GM12878 (cell line): ENCODE measurements around the gene SLC44A4.

Source experiments
- EZH2 ChIP-seq: IDR thresholded peaks from 2 replicates; pipeline ENCODE4 v1.6.1; 2012; ENCODE audit warnings: low read depth, mild to moderate bottlenecking, control low read depth, inconsistent platforms, low read length, borderline replicate concordance; ENCODE audit not compliant: control insufficient read depth
- HCFC1 ChIP-seq: fragments of 150-350 bp; IDR thresholded peaks from 2 replicates; pipeline ENCODE4 v1.6.1; 2014; ENCODE audit warnings: low read length
- HDAC6 ChIP-seq: fragments of 200-600 bp; sonication (generic); IDR thresholded peaks from one replicate; pipeline ENCODE4 v1.8.0; 2017; ENCODE audit warnings: antibody characterized with exemption; ENCODE audit not compliant: unreplicated experiment
- NBN ChIP-seq: fragments of 450-650 bp; IDR thresholded peaks from 2 replicates; pipeline ENCODE4 v1.6.1; 2016
- NRF1 ChIP-seq: conservative IDR thresholded peaks from 2 replicates; pipeline ENCODE4 v1.6.1; 2011; ENCODE audit warnings: mild to moderate bottlenecking, low read depth, low read length, improper control_type of control experiment
- POLR2AphosphoS2 ChIP-seq: IDR thresholded peaks from 2 replicates; pipeline ENCODE4 v1.6.1; 2011; ENCODE audit warnings: low read depth, mild to moderate bottlenecking, low read length, improper control_type of control experiment, moderate library complexity
- POLR2AphosphoS5 ChIP-seq: IDR thresholded peaks from 2 replicates; pipeline ENCODE4 v1.6.1; 2011; ENCODE audit warnings: mild to moderate bottlenecking, low read length, inconsistent platforms
- SP1 ChIP-seq: IDR thresholded peaks from one replicate; pipeline ENCODE4 v1.6.1; 2011; ENCODE audit warnings: low read depth, low read length
- SUPT20H ChIP-seq: IDR thresholded peaks from 2 replicates; pipeline ENCODE4 v1.6.1; 2011; ENCODE audit warnings: low read depth, mild to moderate bottlenecking, low read length, moderate library complexity, borderline replicate concordance; ENCODE audit not compliant: control insufficient read depth
- ZNF207 ChIP-seq: fragments of 450-650 bp; IDR thresholded peaks from 2 replicates; pipeline ENCODE4 v1.6.1; 2014; ENCODE audit warnings: antibody characterized with exemption, mild to moderate bottlenecking, borderline replicate concordance
- ZNF274 ChIP-seq: IDR thresholded peaks from one replicate; pipeline ENCODE4 v1.8.0; 2011; ENCODE audit not compliant: insufficient read length, insufficient read depth
- TF ChIP-seq, protein P1 (sequence below): IDR thresholded peaks from 2 replicates; pipeline ENCODE4 v1.6.1; 2012; ENCODE audit warnings: low read depth, low read length, improper control_type of control experiment
- TF ChIP-seq, protein P2 (sequence below), 3 experiments: IDR thresholded peaks in 2 of 3; conservative IDR thresholded peaks in 1 of 3; 2 replicates each; pipeline ENCODE4 v1.5.1; 2011; ENCODE audit warnings: low read depth in 3 of 3, low read length in 3 of 3, mild to moderate bottlenecking in 3 of 3, control low read depth in 2 of 3, moderate library complexity in 2 of 3, inconsistent platforms in 1 of 3, mixed read lengths in 1 of 3; ENCODE audit not compliant: control insufficient read depth in 2 of 3, insufficient read depth in 1 of 3; ENCODE audit errors: extremely low read depth in 1 of 3

- TF ChIP-seq NBN (peak; percentile 47; the same call in 1 of the 2 replicates), NRF1 (no peak), HDAC6 (no peak), HCFC1 (no peak; the same call in 1 of the 2 replicates), EZH2 (no peak), ZNF274 (no peak), ZNF207 (no peak; the same call in 1 of the 2 replicates), POLR2AphosphoS2 (0 out of 2 replicates have a peak, but pooled peaks have one; percentile 75), SUPT20H (no peak), SP1 (no peak), POLR2AphosphoS5 (peak; percentile 83)
- TF ChIP-seq, protein P1, sequence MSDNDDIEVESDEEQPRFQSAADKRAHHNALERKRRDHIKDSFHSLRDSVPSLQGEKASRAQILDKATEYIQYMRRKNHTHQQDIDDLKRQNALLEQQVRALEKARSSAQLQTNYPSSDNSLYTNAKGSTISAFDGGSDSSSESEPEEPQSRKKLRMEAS, result no peak
- TF ChIP-seq, protein P2, sequence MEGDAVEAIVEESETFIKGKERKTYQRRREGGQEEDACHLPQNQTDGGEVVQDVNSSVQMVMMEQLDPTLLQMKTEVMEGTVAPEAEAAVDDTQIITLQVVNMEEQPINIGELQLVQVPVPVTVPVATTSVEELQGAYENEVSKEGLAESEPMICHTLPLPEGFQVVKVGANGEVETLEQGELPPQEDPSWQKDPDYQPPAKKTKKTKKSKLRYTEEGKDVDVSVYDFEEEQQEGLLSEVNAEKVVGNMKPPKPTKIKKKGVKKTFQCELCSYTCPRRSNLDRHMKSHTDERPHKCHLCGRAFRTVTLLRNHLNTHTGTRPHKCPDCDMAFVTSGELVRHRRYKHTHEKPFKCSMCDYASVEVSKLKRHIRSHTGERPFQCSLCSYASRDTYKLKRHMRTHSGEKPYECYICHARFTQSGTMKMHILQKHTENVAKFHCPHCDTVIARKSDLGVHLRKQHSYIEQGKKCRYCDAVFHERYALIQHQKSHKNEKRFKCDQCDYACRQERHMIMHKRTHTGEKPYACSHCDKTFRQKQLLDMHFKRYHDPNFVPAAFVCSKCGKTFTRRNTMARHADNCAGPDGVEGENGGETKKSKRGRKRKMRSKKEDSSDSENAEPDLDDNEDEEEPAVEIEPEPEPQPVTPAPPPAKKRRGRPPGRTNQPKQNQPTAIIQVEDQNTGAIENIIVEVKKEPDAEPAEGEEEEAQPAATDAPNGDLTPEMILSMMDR (IDR thresholded peaks at IDR 0.05 in 2 of 3, conservative IDR thresholded peaks at IDR 0.05 in 1 of 3; ENCODE audit: control insufficient read depth in 2 of 3, extremely low read depth in 1 of 3, insufficient read depth in 1 of 3, low read depth in 3 of 3, low read length in 3 of 3), result no peak
Measured at GRCh38 chr6:31821301-31822035, 57.3 kb downstream of the SLC44A4 start.
